Gastrocnemius medialis (tissue), 4 donors: ENCODE data around the gene LEFTY1. TPM values are rescaled to one million over a fixed set of nuclear protein-coding genes. Genes with fewer than 3 reads are reported as not detected.

Experiments used
- ATAC-seq, 2 donors: fragments of 150-250 bp; one replicate each; pipeline ENCODE4 v1.9.1; 2016
- DNase-seq, 2 donors: peaks; one replicate each; pipeline ENCODE4 v3.0.0-alpha.2; 2019
- H3K27ac ChIP-seq, 4 donors: fragments of 200-600 bp; sonication (generic); 1 replicate in 1 of 4; 2 replicates in 3 of 4; pipeline ENCODE4 v1.5.1; 2016 to 2018; ENCODE audit warnings: mild to moderate bottlenecking in 2 of 4, moderate library complexity in 1 of 4
- H3K27me3 ChIP-seq, 3 donors: fragments of 200-600 bp; sonication (generic) in 2 of 3; 1 replicate in 1 of 3; 2 replicates in 2 of 3; pipeline versions ENCODE4 v1.5.1 to v1.6.0; 2016 to 2019; ENCODE audit warnings: mild to moderate bottlenecking in 1 of 3, moderate library complexity in 1 of 3
- H3K36me3 ChIP-seq, 2 donors: fragments of 200-600 bp; sonication (generic) in 1 of 2; one replicate each; pipeline ENCODE4 v1.5.1; 2017 to 2018
- H3K4me1 ChIP-seq, 2 donors: fragments of 200-600 bp; sonication (generic) in 1 of 2; one replicate each; pipeline ENCODE4 v1.5.1; 2016 to 2017; ENCODE audit warnings: mild to moderate bottlenecking in 2 of 2
- H3K4me3 ChIP-seq, 4 donors: fragments of 200-600 bp; sonication (generic) in 3 of 4; 1 replicate in 1 of 4; 2 replicates in 3 of 4; pipeline ENCODE4 v1.5.1; 2016 to 2019; ENCODE audit warnings: mild to moderate bottlenecking in 2 of 4
- H3K9me3 ChIP-seq, 3 donors: fragments of 200-600 bp; sonication (generic) in 2 of 3; 1 replicate in 1 of 3; 2 replicates in 2 of 3; pipeline ENCODE4 v1.5.1; 2016 to 2019
- CTCF ChIP-seq, 5 experiments: fragments of 450-650 bp in 3 of 5; fragments of 200-600 bp in 2 of 5; sonication (generic) in 2 of 5; IDR thresholded peaks in 4 of 5; conservative IDR thresholded peaks in 1 of 5; 1 replicate in 4 of 5; 2 replicates in 1 of 5; pipeline ENCODE4 v1.5.1; 2016 to 2019; ENCODE audit warnings: antibody characterized with exemption in 5 of 5, mild to moderate bottlenecking in 3 of 5, moderate library complexity in 3 of 5
- POLR2A ChIP-seq, 2 donors: fragments of 450-650 bp; IDR thresholded peaks; one replicate each; pipeline ENCODE4 v1.6.1; 2017; ENCODE audit warnings: antibody characterized with exemption in 2 of 2, mild to moderate bottlenecking in 2 of 2, moderate library complexity in 2 of 2
- in situ Hi-C, 4 donors: fragments of 200-750 bp; cut with MboI; loops; one replicate each; pipeline versions ENCODE4 v1.15.0 to v1.8.0; 2017; ENCODE audit warnings: low sequenced_read_pairs in 4 of 4
- intact Hi-C: fragments of 100-400 bp; cut with DNase I; formaldehyde crosslinking; loops from one replicate; pipeline ENCODE4 v1.15.1; 2023; ENCODE audit warnings: low total_unique reads
- total RNA-seq, 4 donors: library from RNA; depleted of rRNA; stranded (reverse); fragments of >200 nt; gene quantifications; one replicate each; pipeline versions ENCODE4 v1.1.0 to v1.2.3, GENCODE V29; 2016

Gene LEFTY1
- total RNA-seq, 4 donors from 2014 or later = 0.97 TPM; not detected in 3

- peaks cover 0 to 37% of the 10 kb centered on the region in 2 donors for H3K36me3 ChIP-seq
- H3K9me3 ChIP-seq = no peaks in the 10 kb centered on the region
- H3K27ac ChIP-seq = no peak overlapping the region
- intact Hi-C loops (loop anchor here (5.0 kb wide), 3 partner anchors 33 to 223 kb away; partner anchors contain the start of gene ENAH), in situ Hi-C loops (no loop called here)
- no peak for ATAC-seq
- H3K4me3 ChIP-seq = no peak overlapping the region
- DNase-seq = no peak
- H3K27me3 ChIP-seq = no peaks in the 10 kb centered on the region
- TF ChIP-seq CTCF (IDR thresholded peaks at IDR 0.05 in 4 of 5, conservative IDR thresholded peaks at IDR 0.05 in 1 of 5) (no peak), POLR2A (IDR thresholded peaks at IDR 0.05) (no peak)
- peaks cover 36 to 42% of the 10 kb centered on the region in 2 donors for H3K4me1 ChIP-seq
Observed at GRCh38 chr1:225875044-225875815, 13.7 kb downstream of the LEFTY1 start.

- Histone ChIP-seq H3K4me1 (peaks cover 28 to 34% of the 10 kb centered on the region in 2 donors), H3K36me3 (peaks cover 0 to 41% of the 10 kb centered on the region in 2 donors), H3K27me3 (no peaks in the 10 kb centered on the region), H3K27ac (no peak overlapping the region), H3K4me3 (no peak overlapping the region), H3K9me3 (no peaks in the 10 kb centered on the region)
- TF ChIP-seq CTCF (IDR thresholded peaks at IDR 0.05 in 4 of 5, conservative IDR thresholded peaks at IDR 0.05 in 1 of 5) (no peak), POLR2A (IDR thresholded peaks at IDR 0.05) (no peak)
- ATAC-seq (no peak), DNase-seq (no peak)
- in situ Hi-C loops = no loop called here
- intact Hi-C loops = no loop called here
Observed at GRCh38 chr1:225874431-225874830, 14.5 kb downstream of the LEFTY1 start.

GRCh38 chr1:225873281-225873850 is 15.6 kb downstream of the LEFTY1 start:
- peaks cover 17 to 23% of the 10 kb centered on the region in 2 donors for H3K4me1 ChIP-seq
- H3K9me3 ChIP-seq = no peaks in the 10 kb centered on the region
- no peak for ATAC-seq
- H3K36me3 ChIP-seq = peaks cover 0 to 50% of the 10 kb centered on the region in 2 donors
- H3K4me3 ChIP-seq = no peak overlapping the region
- in situ Hi-C loops (no loop called here), intact Hi-C loops (no loop called here)
- no peaks in the 10 kb centered on the region for H3K27me3 ChIP-seq
- TF ChIP-seq POLR2A (IDR thresholded peaks at IDR 0.05) (no peak), CTCF (IDR thresholded peaks at IDR 0.05 in 4 of 5, conservative IDR thresholded peaks at IDR 0.05 in 1 of 5) (no peak)
- DNase-seq = no peak
- no peak overlapping the region for H3K27ac ChIP-seq

GRCh38 chr1:225872075-225872430 is 16.9 kb downstream of the LEFTY1 start:
- no peak overlapping the region for H3K27ac ChIP-seq
- H3K36me3 ChIP-seq = peaks cover 0 to 63% of the 10 kb centered on the region in 2 donors
- H3K4me3 ChIP-seq = no peak overlapping the region
- H3K9me3 ChIP-seq = no peaks in the 10 kb centered on the region
- in situ Hi-C loops = no loop called here
- DNase-seq = no peak
- H3K4me1 ChIP-seq = peaks cover 4 to 10% of the 10 kb centered on the region in 2 donors
- intact Hi-C loops = no loop called here
- no peak for TF ChIP-seq POLR2A (IDR thresholded peaks at IDR 0.05)
- TF ChIP-seq CTCF (IDR thresholded peaks at IDR 0.05 in 4 of 5, conservative IDR thresholded peaks at IDR 0.05 in 1 of 5) = no peak
- no peak for ATAC-seq
- no peaks in the 10 kb centered on the region for H3K27me3 ChIP-seq
